ENCODE data around the gene RARA. TPM values are rescaled to one million over a fixed set of nuclear protein-coding genes. Genes with fewer than 3 reads are reported as not detected.

RARA gene
- total and polyA plus RNA-seq, 12 donors = 11.2 to 34.0 (median 18.9) TPM

DNA sequence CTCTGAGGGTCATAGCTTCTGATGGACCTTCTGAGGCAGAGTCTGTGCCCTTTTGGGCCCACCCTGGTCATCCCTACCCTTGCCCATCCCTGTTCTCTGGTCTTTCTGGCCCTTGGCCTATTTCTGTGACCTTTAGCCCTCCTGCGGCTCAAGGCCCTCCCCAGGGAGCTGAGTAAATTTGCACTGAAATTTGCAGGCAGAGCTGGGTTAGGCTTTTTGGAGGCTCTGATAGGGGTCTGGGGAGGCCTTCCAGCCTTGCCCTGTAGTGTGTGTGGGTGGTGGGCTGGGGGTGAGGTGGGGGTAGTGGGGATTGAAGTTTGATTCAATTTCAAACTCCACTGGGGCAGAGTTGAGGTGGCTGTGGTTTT is 17.8 kb downstream of the RARA start:
- H3K36me3 ChIP-seq = peaks cover 0 to 14% (median 0%) of the 10 kb centered on the region in 9 donors
- TF ChIP-seq, protein P1, sequence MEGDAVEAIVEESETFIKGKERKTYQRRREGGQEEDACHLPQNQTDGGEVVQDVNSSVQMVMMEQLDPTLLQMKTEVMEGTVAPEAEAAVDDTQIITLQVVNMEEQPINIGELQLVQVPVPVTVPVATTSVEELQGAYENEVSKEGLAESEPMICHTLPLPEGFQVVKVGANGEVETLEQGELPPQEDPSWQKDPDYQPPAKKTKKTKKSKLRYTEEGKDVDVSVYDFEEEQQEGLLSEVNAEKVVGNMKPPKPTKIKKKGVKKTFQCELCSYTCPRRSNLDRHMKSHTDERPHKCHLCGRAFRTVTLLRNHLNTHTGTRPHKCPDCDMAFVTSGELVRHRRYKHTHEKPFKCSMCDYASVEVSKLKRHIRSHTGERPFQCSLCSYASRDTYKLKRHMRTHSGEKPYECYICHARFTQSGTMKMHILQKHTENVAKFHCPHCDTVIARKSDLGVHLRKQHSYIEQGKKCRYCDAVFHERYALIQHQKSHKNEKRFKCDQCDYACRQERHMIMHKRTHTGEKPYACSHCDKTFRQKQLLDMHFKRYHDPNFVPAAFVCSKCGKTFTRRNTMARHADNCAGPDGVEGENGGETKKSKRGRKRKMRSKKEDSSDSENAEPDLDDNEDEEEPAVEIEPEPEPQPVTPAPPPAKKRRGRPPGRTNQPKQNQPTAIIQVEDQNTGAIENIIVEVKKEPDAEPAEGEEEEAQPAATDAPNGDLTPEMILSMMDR (IDR thresholded peaks at IDR 0.05) = no peak
- WGBS, 2 donors = 39 to 74% methylated on average over 1 of the region's 1 CpG
- peaks cover 74 to 100% (median 99%) of the 10 kb centered on the region in 9 donors for H3K4me1 ChIP-seq
- DNase-seq (peak in 1 of 2 donors; percentile 43), ATAC-seq (no peak)
- H3K27ac ChIP-seq = peak overlapping the region in 9 of 10 donors; percentile 59 to 98 (median 96)
- H3K4me3 ChIP-seq = peak overlapping the region in 1 of 10 donors; percentile 34
- intact Hi-C loops (cut with DNase I) = no loop called here
- no peaks in the 10 kb centered on the region for H3K9me3 ChIP-seq
- H3K27me3 ChIP-seq = no peaks in the 10 kb centered on the region

DNA sequence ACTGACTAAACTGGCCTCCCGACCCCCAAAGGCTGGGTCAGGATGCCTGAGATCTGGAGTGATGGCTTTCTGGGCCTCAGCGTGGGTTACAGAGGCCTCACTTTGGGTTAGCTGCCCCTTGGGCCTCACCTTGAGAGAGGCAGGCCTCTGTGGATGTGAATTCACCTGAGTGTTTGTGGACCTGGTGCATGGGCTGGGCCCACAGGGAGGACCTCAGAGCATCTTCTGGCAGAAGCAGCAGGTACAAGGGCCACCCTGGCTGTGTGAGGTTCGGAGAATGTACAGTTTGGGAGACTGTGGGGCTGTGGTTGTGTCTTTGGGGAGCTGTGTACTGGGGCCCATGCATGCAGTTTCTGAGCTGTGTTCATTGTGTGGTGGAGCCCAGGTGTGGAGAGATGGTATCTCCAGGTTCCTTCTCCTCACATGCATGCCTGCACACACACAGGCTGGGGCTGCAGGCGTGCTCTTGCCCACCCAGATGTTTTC is 18.3 kb downstream of the RARA start:
- WGBS, 2 donors = 72 to 81% methylated on average over 4 of the region's 4 CpGs
- H3K27ac ChIP-seq = peak overlapping the region in 9 of 10 donors; percentile 59 to 98 (median 96)

DNA sequence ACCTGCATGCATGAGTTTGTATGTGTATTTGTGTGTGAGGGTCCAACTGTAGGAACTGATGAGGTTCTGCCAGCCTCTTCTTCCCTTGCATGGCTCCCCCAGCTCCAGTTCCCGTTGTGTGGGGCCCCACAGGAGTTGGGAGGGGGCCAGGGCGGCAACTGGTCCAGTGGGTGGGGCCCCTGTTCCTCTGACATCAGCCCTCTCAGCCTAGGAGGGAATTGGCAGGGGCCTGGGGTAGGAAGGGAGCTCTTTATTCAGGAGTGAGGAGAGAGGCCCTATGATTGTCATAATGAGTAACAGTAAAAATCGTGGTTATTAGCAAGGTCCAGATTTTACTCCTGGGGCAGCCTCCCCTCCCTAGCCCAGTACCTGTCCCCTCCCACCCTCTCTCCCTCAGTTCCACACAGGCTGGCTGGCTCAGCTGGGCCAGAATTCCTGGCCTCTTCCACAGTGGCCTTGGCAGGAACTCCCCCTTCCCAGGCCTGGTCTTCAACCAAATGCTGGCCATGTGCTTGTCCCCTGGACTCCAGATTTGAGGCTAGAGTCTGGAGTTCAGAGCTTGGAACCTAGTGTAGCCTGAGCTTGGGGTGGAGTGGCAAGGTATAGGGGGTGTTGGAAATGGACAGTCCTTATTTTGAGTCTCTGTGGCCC is 18.9 kb downstream of the RARA start:
- 8 to 10% methylated on average over 3 of the region's 3 CpGs for WGBS, 2 donors
- Histone ChIP-seq H3K4me1 (peaks cover 75 to 100% (median 99%) of the 10 kb centered on the region in 9 donors), H3K9me3 (no peaks in the 10 kb centered on the region), H3K27me3 (no peaks in the 10 kb centered on the region), H3K27ac (peak overlapping the region in 9 of 10 donors; percentile 59 to 98 (median 94)), H3K4me3 (no peak overlapping the region), H3K36me3 (peaks cover 0 to 20% (median 0%) of the 10 kb centered on the region in 9 donors)
- TF ChIP-seq, protein P1 (IDR thresholded peaks at IDR 0.05) = no peak
- ATAC-seq = peak in 1 of 8 donors; percentile 5
- intact Hi-C loops (cut with DNase I) = no loop called here
- DNase-seq = peak; percentile 65 to 67

More for the DNA sequence above, 18.3 kb downstream of the RARA start:
- TF ChIP-seq, protein P1 (IDR thresholded peaks at IDR 0.05) = no peak
- Histone ChIP-seq H3K4me1 (peaks cover 74 to 100% (median 99%) of the 10 kb centered on the region in 9 donors), H3K9me3 (no peaks in the 10 kb centered on the region), H3K4me3 (peak overlapping the region in 1 of 10 donors; percentile 34), H3K27me3 (no peaks in the 10 kb centered on the region), H3K36me3 (peaks cover 0 to 18% (median 0%) of the 10 kb centered on the region in 9 donors)
- ATAC-seq = no peak
- peak in 1 of 2 donors; percentile 4 for DNase-seq
- intact Hi-C loops (cut with DNase I) = no loop called here

DNA sequence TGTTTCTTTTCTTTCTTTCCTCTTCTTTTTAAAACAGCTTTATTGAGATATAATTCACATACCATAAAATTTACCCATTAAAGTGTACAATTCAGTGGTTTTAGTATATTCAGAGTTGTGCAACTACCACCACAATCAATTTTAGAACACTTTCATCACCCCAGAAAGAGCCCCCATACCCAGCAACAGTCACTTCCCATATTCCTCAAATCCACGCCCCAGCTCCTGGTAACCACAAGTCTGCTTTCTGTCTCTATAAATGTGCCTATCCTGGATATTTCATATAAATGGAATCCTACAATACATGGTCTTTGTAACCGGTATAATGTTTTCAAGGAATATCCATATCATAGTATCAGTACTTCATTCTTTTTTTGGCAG is 19.4 kb downstream of the RARA start:
- intact Hi-C loops (cut with DNase I) = no loop called here
- peak overlapping the region in 9 of 10 donors; percentile 59 to 98 (median 94) for H3K27ac ChIP-seq
- H3K27me3 ChIP-seq = no peaks in the 10 kb centered on the region
- peaks cover 75 to 100% (median 99%) of the 10 kb centered on the region in 9 donors for H3K4me1 ChIP-seq
- no peak for DNase-seq
- H3K36me3 ChIP-seq = peaks cover 0 to 25% (median 0%) of the 10 kb centered on the region in 9 donors
- 84 to 89% methylated on average over 2 of the region's 2 CpGs for WGBS, 2 donors
- TF ChIP-seq, protein P1 (IDR thresholded peaks at IDR 0.05) = no peak
- H3K9me3 ChIP-seq = no peaks in the 10 kb centered on the region
- no peak overlapping the region for H3K4me3 ChIP-seq
- no peak for ATAC-seq
